Mesenchymal stem cell (in vitro differentiated cells and primary cell): Measurements from ENCODE around the gene USP30.

ENCODE experiments used
- DNase-seq: peaks from one replicate; pipeline ENCODE4 v3.0.0-alpha.2; 2013
- H2AFZ ChIP-seq: one replicate; pipeline ENCODE4 v1.6.1; 2013; ENCODE audit warnings: low read depth, mild to moderate bottlenecking, control low read depth, inconsistent platforms, low read length, moderate library complexity
- H2AK5ac ChIP-seq: 2 replicates; pipeline ENCODE4 v1.6.1; 2013; ENCODE audit warnings: low read length, moderate library complexity, mild to moderate bottlenecking, inconsistent platforms; ENCODE audit not compliant: severe bottlenecking
- H2BK120ac ChIP-seq: one replicate; pipeline ENCODE4 v1.6.1; 2013; ENCODE audit warnings: low read depth, mild to moderate bottlenecking, inconsistent platforms, low read length, moderate library complexity
- H2BK12ac ChIP-seq, 2 experiments: one replicate each; pipeline ENCODE4 v1.6.1; 2013; ENCODE audit warnings: inconsistent platforms in 2 of 2, low read length in 2 of 2, mild to moderate bottlenecking in 2 of 2, moderate library complexity in 2 of 2, control low read depth in 1 of 2
- H2BK15ac ChIP-seq: one replicate; pipeline ENCODE4 v1.6.1; 2013; ENCODE audit warnings: mild to moderate bottlenecking, low read depth, inconsistent platforms; ENCODE audit not compliant: poor library complexity, severe bottlenecking
- H2BK5ac ChIP-seq: 2 replicates; pipeline ENCODE4 v1.6.1; 2013; ENCODE audit warnings: low read depth, mild to moderate bottlenecking, low read length, control low read depth, inconsistent platforms; ENCODE audit not compliant: poor library complexity, severe bottlenecking
- H3K14ac ChIP-seq, 2 experiments: one replicate each; pipeline ENCODE4 v1.6.1; 2013; ENCODE audit warnings: inconsistent platforms in 2 of 2, low read length in 2 of 2, control low read depth in 1 of 2, mild to moderate bottlenecking in 1 of 2, moderate library complexity in 1 of 2
- H3K18ac ChIP-seq, 2 experiments: one replicate each; pipeline ENCODE4 v1.6.1; 2013; ENCODE audit warnings: inconsistent platforms in 2 of 2, low read length in 2 of 2, control low read depth in 1 of 2, low read depth in 1 of 2, mild to moderate bottlenecking in 1 of 2
- H3K23ac ChIP-seq, 2 experiments: one replicate each; pipeline ENCODE4 v1.6.1; 2013; ENCODE audit warnings: inconsistent platforms in 2 of 2, low read length in 2 of 2, mild to moderate bottlenecking in 2 of 2, moderate library complexity in 2 of 2, control low read depth in 1 of 2
- H3K27ac ChIP-seq: 2 replicates; pipeline ENCODE4 v1.5.1; 2013; ENCODE audit warnings: mild to moderate bottlenecking, moderate library complexity, low read length, control low read depth, inconsistent platforms; ENCODE audit not compliant: poor library complexity, severe bottlenecking
- H3K27me3 ChIP-seq, 2 experiments: 2 replicates each; pipeline versions ENCODE4 v1.6.1 to v1.7.0; 2013; ENCODE audit warnings: low read length in 2 of 2, mild to moderate bottlenecking in 2 of 2, moderate library complexity in 2 of 2, control low read depth in 1 of 2, inconsistent platforms in 1 of 2; ENCODE audit not compliant: control insufficient read depth in 1 of 2, insufficient read depth in 1 of 2
- H3K36me3 ChIP-seq, 2 experiments: 2 replicates each; pipeline versions ENCODE4 v1.6.1 to v1.7.0; 2013; ENCODE audit warnings: low read length in 2 of 2, control low read depth in 1 of 2, inconsistent platforms in 1 of 2, low read depth in 1 of 2, mild to moderate bottlenecking in 1 of 2; ENCODE audit not compliant: insufficient read depth in 2 of 2, control insufficient read depth in 1 of 2
- H3K4ac ChIP-seq, 2 experiments: one replicate each; pipeline ENCODE4 v1.6.1; 2013; ENCODE audit warnings: inconsistent platforms in 2 of 2, low read length in 2 of 2, mild to moderate bottlenecking in 2 of 2, moderate library complexity in 2 of 2, control low read depth in 1 of 2, low read depth in 1 of 2
- H3K4me1 ChIP-seq: 2 replicates; pipeline ENCODE4 v1.6.1; 2013; ENCODE audit warnings: low read depth, low read length, control low read depth; ENCODE audit not compliant: control insufficient read depth, insufficient read depth
- H3K4me2 ChIP-seq: 2 replicates; pipeline ENCODE4 v1.6.1; 2013; ENCODE audit warnings: low read length, mild to moderate bottlenecking, inconsistent platforms; ENCODE audit not compliant: poor library complexity, severe bottlenecking
- H3K4me3 ChIP-seq, 2 experiments: 2 replicates each; pipeline versions ENCODE4 v1.5.1 to v1.7.0; 2013; ENCODE audit warnings: low read length in 2 of 2, mild to moderate bottlenecking in 2 of 2, control low read depth in 1 of 2, low read depth in 1 of 2; ENCODE audit not compliant: insufficient read depth in 1 of 2
- H3K79me1 ChIP-seq: replicated peaks from 2 replicates; pipeline ENCODE4 v1.6.1; 2013; ENCODE audit warnings: mild to moderate bottlenecking, control low read depth, low read length, inconsistent platforms; ENCODE audit not compliant: poor library complexity, severe bottlenecking
- H3K9ac ChIP-seq: 2 replicates; pipeline ENCODE4 v1.7.0; 2013; ENCODE audit warnings: mild to moderate bottlenecking, low read length, moderate library complexity
- H3K9me3 ChIP-seq: 2 replicates; pipeline ENCODE4 v1.7.0; 2013; ENCODE audit warnings: mild to moderate bottlenecking, low read length; ENCODE audit not compliant: control insufficient read depth
- H4K8ac ChIP-seq: one replicate; pipeline ENCODE4 v1.6.1; 2013; ENCODE audit warnings: inconsistent platforms, mild to moderate bottlenecking, low read length, moderate library complexity
- H4K91ac ChIP-seq: one replicate; pipeline ENCODE4 v1.6.1; 2013; ENCODE audit warnings: mild to moderate bottlenecking, low read length, inconsistent platforms
- WGBS: methylation state at CpG from one replicate; pipeline ENCODE4 v1.1.7; 2013; ENCODE audit warnings: mixed read lengths; 5-methylcytosine and 5-hydroxymethylcytosine counted together

Gene USP30

DNA sequence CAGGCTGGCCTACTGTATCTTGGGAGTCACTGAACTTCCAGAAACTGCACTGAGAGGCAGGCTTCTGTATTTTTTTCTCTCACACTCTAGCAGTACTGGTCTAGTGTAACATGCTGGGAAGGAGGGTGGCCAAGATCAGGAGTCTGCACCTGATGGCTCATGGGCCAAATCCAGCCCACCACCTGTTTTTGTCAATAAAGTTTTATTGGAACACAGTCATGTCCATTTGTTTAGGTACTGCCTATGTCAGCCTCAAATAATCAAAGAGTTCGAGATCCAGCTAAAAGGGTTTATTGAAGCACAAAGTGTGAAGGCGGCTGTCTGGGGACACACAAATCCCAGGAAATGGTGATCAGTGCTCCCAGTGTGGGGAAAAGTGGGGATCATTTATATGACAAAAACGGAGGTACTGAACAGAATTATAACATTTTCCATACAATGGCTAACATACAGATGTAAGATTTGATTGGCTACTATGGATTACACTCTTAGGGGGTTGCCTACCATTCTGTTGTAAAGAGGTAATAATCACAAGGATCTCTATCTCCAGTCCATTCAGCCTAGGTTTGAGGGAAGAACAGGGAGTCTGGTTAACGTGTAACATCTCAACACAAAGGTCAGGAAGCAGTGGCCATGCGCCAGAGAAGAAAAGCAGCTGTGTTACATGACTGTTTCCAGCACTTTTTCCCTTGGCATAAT lies 12.9 kb downstream of the USP30 start:
- Histone ChIP-seq H3K27me3 (no peaks in the 10 kb centered on the region), H3K79me1 (peaks cover 3% of the 10 kb centered on the region), H4K8ac (no peak overlapping the region), H3K9me3 (no peaks in the 10 kb centered on the region), H3K23ac (no peak overlapping the region), H2BK120ac (no peak overlapping the region), H2AK5ac (no peak overlapping the region), H3K4me3 (no peak overlapping the region), H2AFZ (no peak overlapping the region), H3K14ac (no peak overlapping the region), H3K9ac (no peak overlapping the region), H2BK12ac (no peak overlapping the region), H2BK5ac (no peak overlapping the region), H3K36me3 (peaks cover 29 to 59% of the 10 kb centered on the region in 2 experiments), H3K4me2 (no peak overlapping the region), H3K18ac (no peak overlapping the region), H3K4me1 (peaks cover 6% of the 10 kb centered on the region), H2BK15ac (no peak overlapping the region), H3K27ac (peak overlapping the region; percentile 3), H3K4ac (no peak overlapping the region), H4K91ac (no peak overlapping the region)
- 87% methylated on average over 4 of the region's 5 CpGs for WGBS
- no peak for DNase-seq

DNA sequence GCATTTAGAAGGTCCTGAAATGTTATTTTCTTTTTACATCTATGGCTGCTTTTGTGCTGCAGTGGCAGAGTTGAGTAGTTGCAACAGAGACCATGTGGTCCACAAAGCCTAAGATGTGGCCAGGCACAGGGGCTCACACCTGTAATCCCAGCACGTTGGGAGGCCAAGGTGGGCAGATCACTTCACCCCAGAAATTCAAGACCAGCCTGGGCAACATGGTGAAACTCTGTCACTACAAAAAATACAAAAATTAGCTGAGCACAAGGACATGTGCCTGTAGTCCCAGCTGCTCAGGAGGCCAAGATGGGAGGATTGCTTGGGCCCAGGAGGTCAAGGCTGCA lies 13.4 kb downstream of the USP30 start:
- 89% methylated on average over 1 of the region's 1 CpG for WGBS
- H2BK12ac ChIP-seq = no peak overlapping the region
- no peak overlapping the region for H2BK120ac ChIP-seq
- H2AFZ ChIP-seq = no peak overlapping the region
- peaks cover 6% of the 10 kb centered on the region for H3K79me1 ChIP-seq
- H3K4me2 ChIP-seq = no peak overlapping the region
- H3K27me3 ChIP-seq = no peaks in the 10 kb centered on the region
- H3K9me3 ChIP-seq = no peaks in the 10 kb centered on the region
- no peak overlapping the region for H4K8ac ChIP-seq
- H2BK5ac ChIP-seq = no peak overlapping the region
- H3K18ac ChIP-seq = no peak overlapping the region
- H3K14ac ChIP-seq = no peak overlapping the region
- H4K91ac ChIP-seq = no peak overlapping the region
- no peak overlapping the region for H2BK15ac ChIP-seq
- H3K9ac ChIP-seq = no peak overlapping the region
- no peak for DNase-seq
- no peak overlapping the region for H3K23ac ChIP-seq
- H3K4me3 ChIP-seq = no peak overlapping the region
- H3K4me1 ChIP-seq = peaks cover 6% of the 10 kb centered on the region
- H3K4ac ChIP-seq = no peak overlapping the region
- H2AK5ac ChIP-seq = no peak overlapping the region
- H3K36me3 ChIP-seq = peaks cover 33 to 61% of the 10 kb centered on the region in 2 experiments
- H3K27ac ChIP-seq = peak overlapping the region; percentile 42

DNA sequence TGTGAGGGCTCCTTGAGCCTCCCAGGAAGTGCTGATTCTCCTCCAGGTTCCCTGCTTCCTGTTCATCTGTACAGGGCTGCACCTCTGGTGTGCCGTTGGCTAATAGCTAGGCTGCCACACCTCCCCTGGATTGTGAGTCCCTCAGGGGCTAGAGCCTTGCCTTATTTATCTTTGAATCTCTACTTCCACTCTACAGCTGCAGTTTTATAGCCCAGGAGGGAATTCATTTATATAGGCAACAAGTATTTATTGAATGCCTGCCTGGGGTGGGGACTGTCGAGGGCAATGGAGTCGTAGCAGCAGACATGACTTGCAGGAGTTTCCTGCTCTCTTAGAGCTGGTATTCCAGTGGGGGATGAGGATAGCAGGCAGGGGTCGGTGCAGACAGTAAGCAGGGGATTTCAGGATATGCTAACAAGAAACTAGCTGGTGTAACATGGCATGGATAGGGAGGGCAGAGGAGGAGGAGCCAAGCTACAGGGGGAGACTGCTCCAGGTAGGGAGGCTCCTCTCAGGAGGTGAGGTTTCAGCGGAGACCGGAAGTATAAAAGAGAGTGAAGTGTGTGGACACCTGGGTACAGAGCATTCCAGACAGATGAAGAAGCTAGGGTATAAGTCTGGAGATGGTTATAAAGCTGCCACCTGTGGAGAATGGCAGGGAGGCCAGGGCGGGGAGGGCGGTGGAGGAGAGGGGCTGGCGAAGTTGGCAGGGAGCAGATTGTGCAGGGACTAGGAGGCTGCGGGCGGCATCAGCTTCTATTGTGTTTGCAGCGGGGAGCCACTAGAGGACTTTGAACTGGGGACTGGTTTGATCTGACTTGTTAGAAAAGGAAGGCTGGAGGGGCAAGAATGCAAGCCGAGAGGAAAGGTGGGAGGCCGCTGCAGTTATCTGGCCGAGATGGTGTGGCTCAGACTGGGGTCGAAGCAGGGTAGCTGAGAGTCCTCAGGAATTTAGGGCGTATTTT lies 17.2 kb downstream of the USP30 start:
- no peak overlapping the region for H2BK120ac ChIP-seq
- DNase-seq = no peak
- WGBS = 66% methylated on average over 17 of the region's 17 CpGs

DNA sequence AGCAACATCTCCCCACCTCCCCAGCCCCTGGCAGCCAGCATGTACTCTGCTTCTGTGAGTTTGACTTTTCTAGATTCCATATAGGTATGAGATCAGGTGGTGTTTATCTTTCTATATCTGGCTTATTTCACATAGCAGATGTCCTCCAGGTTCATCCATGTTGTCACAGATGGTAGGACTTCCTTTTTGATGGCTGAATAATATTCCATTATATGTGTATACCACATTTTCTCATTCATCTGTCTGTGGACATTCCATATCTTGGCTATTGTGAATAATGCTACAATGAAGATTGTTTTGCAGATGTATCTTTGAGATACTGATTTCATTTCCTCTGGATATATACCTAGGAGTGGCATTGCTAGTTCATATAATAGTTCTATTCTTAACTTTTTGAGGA lies 22.5 kb downstream of the USP30 start:
- Histone ChIP-seq H3K36me3 (peaks cover 18 to 59% of the 10 kb centered on the region in 2 experiments), H2AK5ac (no peak overlapping the region), H3K4me1 (no peaks in the 10 kb centered on the region), H2BK12ac (no peak overlapping the region), H4K91ac (no peak overlapping the region), H3K4ac (no peak overlapping the region), H3K14ac (no peak overlapping the region), H3K27ac (no peak overlapping the region), H3K27me3 (no peaks in the 10 kb centered on the region), H3K23ac (no peak overlapping the region), H3K9ac (no peak overlapping the region), H3K9me3 (no peaks in the 10 kb centered on the region), H3K79me1 (peaks cover 4% of the 10 kb centered on the region), H2BK15ac (no peak overlapping the region), H2BK5ac (no peak overlapping the region), H3K4me3 (no peak overlapping the region), H4K8ac (no peak overlapping the region), H3K4me2 (no peak overlapping the region), H2AFZ (no peak overlapping the region), H3K18ac (no peak overlapping the region), H2BK120ac (no peak overlapping the region)
- no peak for DNase-seq

More for the DNA sequence above, 17.2 kb downstream of the USP30 start:
- no peak overlapping the region for H3K14ac ChIP-seq
- H2BK5ac ChIP-seq = no peak overlapping the region
- H3K79me1 ChIP-seq = peaks cover 6% of the 10 kb centered on the region
- H2BK15ac ChIP-seq = no peak overlapping the region
- H3K4me1 ChIP-seq = peaks cover 6% of the 10 kb centered on the region
- no peak overlapping the region for H2BK12ac ChIP-seq
- no peak overlapping the region for H3K4me3 ChIP-seq
- no peak overlapping the region for H3K4ac ChIP-seq
- H3K27me3 ChIP-seq = no peaks in the 10 kb centered on the region
- no peak overlapping the region for H3K4me2 ChIP-seq
- no peaks in the 10 kb centered on the region for H3K9me3 ChIP-seq
- no peak overlapping the region for H3K18ac ChIP-seq
- no peak overlapping the region for H2AK5ac ChIP-seq
- peaks cover 26 to 80% of the 10 kb centered on the region in 2 experiments for H3K36me3 ChIP-seq
- no peak overlapping the region for H3K23ac ChIP-seq
- no peak overlapping the region for H3K27ac ChIP-seq
- no peak overlapping the region for H2AFZ ChIP-seq
- no peak overlapping the region for H4K91ac ChIP-seq
- H4K8ac ChIP-seq = no peak overlapping the region
- H3K9ac ChIP-seq = no peak overlapping the region
